Fibroblast of skin of abdomen (primary cell): Measurements from ENCODE around the gene NUMBL.

Source experiments
- DNase-seq: peaks from one replicate; pipeline ENCODE4 v3.0.0-alpha.2; 2013

NUMBL gene

DNA sequence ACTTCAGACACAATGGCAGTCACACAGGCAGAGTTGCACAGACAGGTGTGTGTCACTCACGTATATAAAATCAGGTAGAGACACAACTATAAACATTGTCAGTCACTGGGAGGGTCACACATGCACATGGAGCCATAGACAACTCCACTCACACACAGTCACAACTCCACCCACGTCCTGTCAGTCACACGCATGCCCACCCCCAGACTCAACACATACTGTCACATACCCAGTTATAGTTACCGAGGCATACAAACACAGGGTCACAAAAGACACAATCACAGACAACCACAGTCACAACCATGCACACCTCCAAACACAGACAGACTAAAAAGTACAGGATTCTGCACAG is 1.5 kb downstream of the NUMBL start:
- no peak for DNase-seq

DNA sequence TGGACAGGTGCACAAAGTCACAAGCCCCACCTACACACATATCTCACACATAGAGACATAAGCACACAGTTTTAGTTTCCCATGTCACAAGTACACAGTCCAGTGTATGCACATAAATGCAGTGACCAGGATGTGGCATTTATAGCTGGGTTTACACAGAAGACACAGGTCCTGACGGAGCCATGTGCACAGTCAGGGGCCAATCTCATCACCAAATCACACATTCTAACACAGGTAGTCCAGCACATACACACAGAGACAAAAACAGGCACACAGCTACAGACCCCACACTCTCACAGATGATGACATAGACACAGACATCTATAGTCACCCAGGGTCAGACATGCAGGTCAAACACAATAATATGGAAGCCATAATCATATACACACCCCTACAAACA is 2.1 kb downstream of the NUMBL start:
- no peak for DNase-seq

DNA sequence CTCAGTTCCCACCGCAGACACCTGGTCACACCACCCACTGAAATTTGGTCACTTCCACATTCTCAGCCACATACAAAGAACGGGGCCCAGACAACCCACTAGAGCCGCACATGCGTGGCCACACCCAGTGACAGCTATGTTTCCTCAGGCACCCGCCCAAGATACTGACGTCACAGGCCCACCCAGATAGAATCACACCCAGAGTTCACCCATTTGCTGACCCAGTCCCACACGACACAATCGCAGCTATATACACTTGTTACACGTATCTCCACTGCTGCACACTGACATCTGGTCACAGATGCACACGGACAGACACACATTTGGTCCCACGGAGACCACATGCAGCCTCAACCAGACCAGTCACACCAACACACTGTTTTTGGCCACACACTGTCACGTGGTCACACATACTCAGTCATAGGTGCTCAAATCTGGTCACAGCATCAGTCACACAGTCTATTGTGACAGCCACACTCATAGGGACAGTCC is 2.9 kb downstream of the NUMBL start:
- DNase-seq: peak; percentile 65

DNA sequence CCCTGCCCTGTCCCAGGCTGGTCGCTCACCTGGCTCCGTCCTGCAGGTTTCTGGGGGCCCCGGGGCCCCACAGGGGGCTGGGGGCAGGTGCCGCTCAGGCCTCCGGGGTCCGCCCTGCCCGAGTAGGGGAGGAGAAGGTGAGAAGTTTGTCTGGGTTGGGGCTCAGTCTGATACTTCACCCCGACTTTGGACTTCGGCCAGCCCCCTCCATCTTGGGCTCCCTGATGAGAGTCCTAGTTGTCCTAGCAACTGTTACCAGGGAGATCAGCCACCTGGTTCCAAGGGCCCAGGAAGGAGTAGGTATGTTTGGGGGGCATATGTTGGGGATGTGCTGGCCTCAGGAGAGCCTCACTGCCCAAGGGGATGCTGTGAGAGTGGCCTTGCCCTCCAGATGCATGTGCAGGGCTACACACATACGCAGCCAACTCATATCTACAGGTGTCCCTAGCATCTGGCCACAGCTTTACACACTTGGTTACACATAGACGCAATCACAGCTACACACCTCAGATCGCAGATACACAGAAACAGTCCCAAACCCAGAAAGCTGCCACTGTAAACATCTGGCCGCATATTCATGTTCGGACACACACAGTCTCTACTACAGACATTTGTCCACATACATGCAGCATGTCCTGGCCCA is 3.4 kb downstream of the NUMBL start:
- no peak for DNase-seq

DNA sequence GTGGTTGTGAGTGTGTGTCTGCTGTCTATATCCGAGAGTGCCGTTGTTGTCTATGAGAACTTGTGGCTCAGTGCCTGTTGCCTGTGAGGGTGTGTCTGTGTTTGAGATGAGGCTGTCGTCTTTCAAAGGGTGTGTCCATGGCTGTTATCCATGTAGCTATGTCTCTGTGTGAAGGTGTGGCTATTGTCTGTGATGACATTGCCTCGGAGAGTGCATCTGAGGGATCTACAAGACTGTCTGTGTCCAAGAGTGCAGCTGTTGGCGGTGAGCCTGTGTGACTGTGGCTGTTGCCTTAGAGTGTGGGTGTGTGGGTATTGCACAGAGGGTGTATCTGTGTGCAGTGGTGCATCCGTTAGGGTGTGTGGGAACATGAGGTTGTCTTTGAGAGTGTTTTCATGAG is 4.9 kb downstream of the NUMBL start:
- DNase-seq: no peak

DNA sequence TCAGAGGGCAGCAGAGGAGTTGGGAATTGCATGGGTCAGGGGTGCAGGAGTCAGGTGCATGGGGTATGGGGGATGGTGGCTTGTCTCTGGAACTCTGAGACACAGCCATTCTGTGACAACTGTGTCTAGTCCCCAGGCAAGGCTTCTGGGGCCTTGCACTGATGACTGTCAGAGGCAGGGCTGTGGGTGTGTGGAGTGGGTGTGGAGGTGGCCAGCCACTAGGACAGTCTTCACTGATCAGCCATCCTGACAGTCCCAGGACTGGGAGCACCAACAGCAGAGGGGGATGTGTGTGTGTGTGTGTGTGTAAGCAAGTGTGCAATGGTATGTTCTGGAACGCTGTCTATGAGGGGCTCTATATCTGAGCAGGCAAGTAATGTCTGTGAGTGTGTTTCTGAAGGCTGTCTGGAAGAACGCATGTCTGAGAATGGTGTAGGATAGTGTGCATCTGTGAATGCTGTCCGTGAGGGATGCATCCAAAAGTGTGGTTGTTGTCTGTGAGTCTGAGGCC is 5.4 kb downstream of the NUMBL start:
- no peak for DNase-seq

DNA sequence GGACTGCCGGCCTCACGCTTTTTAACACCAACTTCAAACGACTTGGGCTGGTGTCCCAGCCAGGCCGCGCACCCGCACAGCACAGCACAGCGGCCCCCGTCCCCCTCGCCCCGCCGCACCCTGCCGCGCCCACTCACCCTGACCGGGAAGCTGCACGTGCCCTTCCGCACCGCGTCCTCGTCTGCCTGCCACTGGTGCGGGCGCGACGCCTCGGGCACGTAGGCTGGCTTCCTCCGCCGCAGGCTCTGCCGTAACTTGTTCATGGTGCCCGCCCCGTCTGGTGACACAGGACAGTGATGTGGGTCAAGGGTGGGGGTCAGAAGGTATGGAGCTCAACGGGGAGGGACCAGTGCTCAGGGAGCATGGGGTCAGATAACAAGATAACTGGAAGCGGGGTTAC is 6.2 kb downstream of the NUMBL start:
- no peak for DNase-seq

DNA sequence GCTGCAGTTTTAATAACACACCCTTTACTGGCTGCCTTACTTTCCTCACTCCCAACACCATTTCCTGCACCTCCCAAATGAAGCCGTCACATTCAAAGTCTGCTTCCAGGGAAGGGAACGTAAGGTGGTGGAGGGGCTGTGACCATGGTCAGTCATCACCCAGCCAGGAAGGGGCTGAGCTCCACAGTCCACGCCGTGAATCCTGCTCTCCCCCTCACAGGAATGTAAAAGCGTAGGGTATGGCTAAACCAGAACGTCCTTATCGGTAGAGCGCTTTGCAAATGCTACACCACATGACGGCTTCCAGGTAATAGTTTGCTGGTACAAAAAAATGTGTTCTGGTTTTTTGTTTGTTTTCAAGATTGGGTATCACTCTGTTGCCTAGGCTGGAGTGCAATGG is 7.0 kb downstream of the NUMBL start:
- no peak for DNase-seq

DNA sequence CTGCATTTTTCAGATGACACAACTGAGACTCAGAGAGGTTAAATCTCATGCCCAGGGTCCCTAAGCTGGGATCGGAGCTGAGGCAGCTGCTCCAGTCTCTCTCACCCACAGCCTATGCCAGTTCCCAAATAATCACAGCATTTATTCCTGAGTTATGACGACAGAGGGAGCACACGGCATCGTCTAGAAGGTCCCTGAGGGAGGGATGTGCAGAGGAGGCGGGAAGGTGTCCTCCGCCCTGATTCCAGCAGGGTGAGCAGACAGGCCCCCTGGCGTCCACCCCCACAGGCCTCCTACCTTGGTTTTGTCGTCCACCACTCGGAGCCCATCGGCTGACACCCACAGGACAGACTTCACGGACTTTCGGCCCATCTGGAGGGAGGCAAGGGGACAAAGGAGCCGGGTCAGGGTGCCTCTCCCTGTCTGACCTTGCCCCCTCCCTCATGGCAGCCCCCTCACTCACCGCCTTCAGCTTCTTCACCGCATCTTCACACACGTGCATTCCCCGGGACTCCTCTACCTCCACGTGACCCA is 8.0 kb downstream of the NUMBL start:
- no peak for DNase-seq

DNA sequence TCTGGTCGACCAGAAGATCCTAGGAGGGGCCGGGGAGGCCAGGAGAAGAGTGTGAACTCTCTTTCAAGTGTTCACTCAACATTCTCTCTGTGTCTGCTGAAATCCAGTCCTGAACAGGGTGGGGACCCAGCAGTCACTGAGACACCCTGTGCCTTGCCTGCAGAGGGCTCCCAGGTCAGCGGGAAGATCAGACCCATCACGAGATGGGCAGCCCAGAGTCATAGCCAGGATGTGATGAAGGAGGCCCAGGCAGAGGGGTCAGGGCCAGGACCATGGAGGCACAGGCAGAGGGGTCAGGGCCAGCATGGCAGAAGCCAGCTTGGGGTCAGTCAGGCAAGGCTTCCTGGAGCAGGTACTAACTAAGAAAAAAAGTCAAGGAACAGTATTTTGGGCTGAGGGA is 9.4 kb downstream of the NUMBL start:
- DNase-seq: no peak

DNA sequence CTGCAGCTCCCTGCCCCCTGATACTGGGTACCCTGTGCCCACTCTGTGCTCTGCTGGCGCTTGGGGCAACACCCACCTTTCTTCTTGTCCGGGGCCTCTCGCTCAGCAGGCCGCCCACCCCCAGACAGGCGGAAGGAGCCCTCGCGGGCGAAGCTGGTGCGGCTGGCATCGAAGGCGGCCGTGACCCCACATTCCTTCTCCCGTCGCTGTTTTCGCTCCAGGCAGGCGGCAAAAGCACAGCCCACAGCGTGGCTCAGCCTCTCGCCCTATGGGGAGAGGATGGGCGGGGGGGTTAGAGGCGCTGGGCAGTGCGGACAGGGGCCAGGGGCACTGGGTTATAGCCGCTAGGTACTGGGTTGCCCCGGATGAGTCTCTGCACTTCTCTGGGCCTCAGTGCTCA is 13.3 kb downstream of the NUMBL start:
- no peak for DNase-seq

DNA sequence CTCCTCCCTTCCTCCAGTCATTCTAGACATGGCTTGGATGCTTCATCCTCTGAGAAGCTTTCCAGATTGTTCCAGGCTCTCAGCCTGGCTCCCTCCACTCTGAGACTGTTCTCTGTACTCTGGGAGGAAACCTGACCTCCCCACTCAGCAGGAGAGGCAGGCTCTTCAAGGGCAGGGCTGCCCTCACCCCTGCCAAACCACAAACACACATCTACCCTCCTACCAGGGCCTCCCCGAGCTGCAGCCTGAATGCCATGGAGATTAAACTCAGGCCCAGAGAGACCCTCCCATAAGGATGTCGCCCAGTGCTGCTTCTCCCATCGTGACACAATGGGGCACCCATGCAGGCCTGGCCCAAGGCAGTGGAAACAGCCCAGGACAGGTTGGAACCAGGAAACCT is 16.2 kb downstream of the NUMBL start:
- DNase-seq: no peak

DNA sequence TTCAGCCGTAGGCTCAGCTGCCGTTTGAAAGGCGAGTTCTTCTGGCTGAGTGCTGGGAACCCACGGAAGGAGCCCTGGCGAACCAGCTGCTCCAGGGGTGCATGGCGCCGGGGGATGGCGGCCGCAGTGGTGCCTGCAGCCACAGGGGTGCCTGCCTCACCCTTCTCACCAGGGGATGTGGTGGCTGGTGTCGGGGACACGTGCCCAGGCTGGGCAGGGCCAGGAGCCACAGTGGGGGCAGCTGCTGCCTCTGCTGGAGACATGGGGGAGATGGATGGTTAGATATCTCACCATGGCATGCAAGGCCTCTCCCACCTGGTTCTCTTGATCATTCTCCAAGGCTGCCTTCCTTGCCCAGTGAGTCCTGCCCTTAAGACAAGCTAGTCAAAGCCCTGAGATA is 17.1 kb downstream of the NUMBL start:
- DNase-seq: no peak

DNA sequence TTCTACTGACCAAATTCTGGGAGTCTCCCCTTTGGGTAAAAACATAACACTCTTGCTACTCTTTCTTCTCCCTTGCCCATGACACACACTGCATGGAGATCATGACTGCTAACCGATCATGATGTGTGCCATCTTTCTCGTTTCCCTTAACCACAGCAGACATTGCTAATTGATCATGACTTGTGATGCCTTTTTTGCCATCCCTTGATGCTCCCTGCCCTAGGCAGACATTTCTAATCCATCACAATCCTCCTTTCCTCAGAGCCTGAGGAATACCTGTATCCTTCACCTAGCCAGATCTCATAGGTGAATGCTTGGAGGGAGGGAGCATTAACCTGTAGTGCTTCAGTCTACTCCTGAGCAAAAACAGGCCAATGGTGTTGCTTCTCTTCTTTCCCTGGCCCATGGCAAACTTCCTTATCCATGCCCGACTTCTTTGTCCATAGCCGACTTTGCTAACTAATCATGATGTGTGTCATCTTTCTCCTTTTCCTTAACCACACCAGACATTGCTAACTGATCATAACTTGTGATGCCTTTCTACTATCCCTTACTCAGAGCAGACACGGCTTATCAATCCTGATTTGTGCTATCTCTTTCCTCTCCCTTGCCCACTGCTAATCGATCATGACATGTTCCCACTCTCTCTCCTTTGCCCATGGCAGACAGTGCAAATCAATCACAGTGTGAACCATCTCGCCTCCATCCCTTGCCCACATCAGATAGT is 17.7 kb downstream of the NUMBL start:
- no peak for DNase-seq

DNA sequence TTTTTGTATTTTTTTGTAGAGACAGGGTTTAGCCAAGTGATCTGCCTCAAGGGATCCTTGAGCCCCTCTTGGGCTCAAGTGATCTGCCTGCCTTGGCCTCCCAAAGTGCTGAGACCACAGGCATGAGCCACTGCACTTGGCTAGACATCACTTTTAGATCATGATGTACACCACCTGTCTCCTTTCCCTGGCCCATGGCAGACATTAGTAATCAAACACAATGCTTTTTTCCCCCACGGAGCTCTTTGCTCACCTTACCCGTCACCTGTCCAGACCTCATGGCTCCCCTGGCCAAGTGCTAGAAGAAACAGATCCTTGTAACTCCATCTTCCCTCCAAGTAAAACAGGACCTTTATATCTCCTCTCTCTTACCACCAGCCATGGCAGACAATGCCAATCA is 18.4 kb downstream of the NUMBL start:
- DNase-seq: no peak

DNA sequence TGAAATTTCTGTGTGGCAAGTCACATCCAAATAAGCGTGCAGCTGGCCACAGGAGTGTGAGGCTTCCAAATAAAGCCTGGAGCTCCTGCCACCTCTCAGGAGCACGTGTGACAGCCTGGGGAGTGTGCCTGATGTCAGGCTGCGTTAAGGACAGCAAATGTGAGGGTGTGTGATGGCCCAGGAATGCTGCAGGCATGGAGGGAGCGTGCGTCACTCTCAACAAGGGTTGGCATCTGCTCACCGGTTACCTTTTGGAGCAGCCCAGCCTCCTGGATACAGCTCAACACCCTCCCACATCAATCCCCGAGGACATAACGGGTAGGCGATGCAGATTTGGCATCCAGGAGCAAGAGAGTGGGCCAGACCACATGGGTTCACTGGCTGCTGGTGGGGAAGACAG is 19.0 kb downstream of the NUMBL start:
- DNase-seq: no peak

DNA sequence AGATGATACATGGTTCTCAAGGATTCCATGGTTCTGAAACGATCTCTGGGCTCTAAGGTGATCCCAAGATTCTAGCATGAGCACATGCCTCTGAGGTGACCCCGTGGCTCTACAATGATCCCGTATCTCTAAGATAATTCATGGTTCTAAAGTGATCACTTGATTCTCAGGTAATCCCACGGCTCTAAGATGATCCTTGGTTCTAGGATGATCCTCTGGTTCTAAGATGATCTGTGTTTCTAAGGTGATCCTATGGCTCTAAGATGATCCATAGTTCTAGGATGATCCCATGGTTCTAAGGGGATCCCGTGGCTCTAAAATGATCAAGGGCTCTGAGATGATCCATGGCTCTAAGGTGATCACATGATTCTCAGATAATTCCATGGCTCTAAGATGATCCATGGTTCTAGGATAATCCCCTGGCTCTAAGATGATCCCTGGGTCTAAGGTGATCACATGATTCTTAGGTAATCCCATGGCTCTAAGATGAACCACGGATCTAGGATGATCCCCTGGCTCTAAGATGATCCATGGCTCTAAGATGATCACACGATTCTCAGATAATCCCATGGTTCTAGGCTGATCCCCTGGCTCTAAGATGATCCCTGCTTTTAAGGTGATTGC is 21.3 kb downstream of the NUMBL start:
- no peak for DNase-seq

DNA sequence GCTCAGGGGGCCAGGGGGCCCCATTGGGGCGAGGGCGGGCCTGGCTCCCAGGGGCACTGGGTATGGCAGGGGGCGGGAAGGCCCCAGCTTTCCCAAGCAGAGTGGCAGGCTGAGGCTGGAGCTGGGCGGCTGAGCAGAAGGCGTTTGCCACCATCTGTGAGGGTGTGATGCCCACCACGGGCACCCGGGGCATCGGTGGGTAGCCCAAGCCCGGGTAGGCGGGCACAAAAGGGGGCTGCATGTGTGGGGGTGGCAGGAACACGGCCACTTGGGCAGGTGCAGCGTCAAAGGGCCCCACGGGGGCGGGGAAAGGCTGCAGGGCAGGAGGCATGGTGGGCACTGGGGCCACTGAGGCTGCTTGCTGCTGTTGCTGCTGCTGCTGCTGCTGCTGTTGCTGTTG is 22.8 kb downstream of the NUMBL start:
- DNase-seq: no peak

DNA sequence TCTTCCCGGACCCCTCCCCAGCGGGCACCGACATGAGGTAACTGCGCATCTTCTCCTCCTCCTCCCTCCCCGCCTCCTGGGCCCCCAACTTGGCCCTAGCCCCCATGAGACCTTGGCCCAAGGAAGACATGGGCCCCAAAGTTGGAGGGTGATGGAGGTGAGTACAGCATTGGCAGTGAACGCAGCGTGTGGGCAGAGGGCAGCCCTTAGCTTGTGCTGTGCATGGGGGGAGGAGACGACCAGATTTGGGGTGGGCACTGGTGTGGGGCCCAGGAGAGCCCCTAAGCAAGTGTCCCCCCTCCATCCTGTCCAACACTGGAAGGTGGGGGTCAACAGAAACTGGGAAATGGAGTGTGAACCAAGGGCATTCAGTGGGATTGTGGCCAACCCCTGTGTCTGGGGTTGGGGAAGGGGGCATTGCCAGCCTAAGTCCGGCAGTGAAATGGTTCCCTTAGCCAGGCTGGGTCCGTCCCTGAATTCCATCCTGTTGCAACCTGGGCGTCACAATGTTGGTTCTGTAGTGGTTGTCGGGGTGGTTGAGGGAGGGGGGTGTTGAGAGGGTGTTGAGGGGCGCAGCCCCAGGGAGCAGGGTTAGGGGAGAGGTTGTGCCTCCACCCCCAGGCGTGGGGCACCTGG is 23.5 kb downstream of the NUMBL start:
- DNase-seq: no peak

DNA sequence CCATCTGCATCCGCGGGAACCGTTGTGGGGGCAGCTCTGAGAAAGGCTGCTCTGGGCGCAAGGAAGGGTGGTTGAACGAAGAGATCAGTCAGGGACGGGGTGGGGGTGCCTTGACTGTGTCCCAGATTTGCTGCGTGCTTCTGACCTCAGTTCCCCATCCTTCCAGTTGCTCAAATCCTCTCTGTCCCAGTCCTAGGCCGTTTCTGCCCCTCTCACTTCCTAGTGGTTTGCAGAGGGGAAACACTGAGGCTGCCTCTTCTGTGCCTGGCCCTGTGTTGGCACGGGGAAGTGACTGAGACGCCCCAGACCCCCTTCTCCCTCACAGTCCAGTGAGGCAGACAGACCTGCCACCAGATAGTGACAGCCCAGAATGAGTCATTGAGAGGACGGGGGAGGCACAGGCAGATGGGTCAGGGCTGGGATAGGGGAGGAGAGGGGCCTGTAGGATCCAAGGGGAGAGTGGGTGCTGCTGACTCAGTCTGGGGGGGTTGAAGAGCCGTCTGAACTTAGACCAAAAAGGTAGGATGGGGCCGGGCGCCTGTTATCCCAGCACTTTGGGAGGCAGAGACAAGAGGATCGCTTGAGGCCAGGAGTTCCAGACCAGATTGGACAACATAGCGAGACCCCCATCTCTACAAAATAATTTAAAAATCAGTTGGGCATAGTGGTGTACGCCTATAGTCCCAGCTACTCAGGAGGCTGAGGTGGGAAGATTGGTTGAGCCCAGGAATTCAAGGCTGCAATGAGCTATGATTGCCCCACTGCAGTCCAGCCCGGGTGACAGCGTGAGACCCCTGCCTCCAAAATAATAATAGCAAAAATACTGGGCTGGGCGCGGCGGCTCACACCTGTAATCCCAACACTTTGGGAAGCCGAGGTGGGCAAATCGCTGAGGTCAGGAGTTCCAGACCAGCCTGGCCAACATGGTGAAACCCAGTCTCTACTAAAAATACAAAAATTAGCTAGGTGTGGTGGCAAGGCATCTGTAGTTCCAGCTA is 26.5 kb downstream of the NUMBL start:
- peak; percentile 31 for DNase-seq

DNA sequence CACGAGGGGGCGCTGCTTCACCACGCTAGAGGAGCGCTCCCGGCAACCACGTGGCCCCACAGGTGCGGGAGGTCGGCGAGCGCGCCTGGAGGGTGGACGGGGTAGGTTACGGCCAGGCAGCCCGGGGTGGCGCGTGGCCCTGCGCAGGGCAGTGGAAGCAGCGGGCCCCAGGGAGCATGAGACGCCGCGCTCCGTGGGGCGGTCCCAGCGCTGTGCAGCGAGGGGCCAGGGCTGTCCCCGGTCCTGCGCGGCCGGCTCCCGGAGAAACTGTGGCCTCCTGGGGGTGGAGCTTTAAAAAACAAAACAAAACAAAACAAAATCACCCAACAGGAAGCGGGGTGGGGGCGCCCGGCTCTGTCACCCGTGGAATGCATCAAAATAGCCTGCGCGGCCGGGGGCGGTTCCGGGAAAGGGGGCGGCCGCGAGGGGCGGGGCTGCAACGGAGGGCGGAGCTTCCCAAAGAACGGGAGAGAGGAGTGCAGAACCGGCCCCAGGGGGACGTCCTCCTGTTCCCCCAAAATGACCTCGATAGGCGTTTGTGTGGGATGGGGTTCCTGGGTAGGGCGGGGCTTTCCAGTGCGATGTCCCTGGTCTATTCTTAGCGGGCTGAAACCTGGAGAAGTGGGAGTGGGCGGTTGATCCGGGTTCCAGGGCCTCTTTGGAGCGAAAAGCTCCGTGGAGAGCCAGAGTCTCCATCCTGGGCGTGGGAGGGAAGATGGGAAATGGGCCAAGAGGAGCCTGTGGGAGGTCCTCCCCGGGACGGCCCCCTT is 27.3 kb downstream of the NUMBL start:
- DNase-seq: peak; percentile 78
